Putamen (tissue), 1 donor: ENCODE data around the gene TMEM190.
"Not testable (repeated sequence)": the region's sequence is repeated elsewhere in the genome, so short reads cannot be mapped to it uniquely, and the experiment has no call there.

Experiments
- DNase-seq: peaks from one replicate; pipeline ENCODE4 v3.0.0-alpha.2; 2016; ENCODE audit warnings: low spot score

TMEM190 gene

DNA sequence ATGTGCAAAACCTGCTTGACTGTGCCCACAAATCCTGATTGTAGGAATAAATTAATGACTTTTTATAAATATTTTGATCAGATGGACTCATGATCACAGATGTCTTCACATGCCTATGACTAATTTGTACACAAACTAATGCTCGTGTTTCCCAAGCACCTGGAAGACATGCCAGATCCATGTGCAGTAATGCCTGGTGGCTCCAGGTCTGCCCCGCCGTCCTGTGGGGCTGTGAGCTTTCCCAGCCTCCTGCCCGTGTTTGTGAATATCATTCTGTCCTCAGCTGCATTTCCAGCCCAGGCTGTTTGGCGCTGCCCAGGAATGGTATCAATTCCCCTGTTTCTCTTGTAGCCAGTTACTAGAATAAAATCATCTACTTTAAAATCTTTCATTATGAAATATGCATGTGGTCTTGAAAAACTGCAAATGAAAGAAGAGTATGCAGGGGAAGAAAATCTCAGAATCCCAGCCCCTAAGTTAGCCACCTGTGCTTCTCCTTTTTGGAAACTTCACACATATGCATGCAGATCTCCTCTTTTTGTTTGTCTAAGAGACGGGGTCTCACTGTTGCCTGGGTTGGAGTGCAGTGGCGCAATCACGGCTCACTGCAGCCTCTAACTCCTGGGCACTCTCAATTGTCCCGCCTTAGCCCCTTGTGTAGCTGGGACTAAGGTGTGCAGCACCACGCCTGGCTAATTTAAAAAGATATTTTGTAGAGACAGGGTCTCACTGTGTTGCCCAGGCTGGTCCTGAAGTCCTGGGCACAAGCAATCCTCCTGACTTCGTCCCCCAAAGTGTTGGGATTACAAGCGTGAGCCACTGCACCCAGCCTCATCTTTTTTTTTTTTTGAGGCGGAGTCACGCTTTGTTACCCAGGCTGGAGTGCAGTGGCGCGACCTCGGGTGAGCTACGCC, 15.3 kb downstream of the TMEM190 start:
- no peak for DNase-seq

DNA sequence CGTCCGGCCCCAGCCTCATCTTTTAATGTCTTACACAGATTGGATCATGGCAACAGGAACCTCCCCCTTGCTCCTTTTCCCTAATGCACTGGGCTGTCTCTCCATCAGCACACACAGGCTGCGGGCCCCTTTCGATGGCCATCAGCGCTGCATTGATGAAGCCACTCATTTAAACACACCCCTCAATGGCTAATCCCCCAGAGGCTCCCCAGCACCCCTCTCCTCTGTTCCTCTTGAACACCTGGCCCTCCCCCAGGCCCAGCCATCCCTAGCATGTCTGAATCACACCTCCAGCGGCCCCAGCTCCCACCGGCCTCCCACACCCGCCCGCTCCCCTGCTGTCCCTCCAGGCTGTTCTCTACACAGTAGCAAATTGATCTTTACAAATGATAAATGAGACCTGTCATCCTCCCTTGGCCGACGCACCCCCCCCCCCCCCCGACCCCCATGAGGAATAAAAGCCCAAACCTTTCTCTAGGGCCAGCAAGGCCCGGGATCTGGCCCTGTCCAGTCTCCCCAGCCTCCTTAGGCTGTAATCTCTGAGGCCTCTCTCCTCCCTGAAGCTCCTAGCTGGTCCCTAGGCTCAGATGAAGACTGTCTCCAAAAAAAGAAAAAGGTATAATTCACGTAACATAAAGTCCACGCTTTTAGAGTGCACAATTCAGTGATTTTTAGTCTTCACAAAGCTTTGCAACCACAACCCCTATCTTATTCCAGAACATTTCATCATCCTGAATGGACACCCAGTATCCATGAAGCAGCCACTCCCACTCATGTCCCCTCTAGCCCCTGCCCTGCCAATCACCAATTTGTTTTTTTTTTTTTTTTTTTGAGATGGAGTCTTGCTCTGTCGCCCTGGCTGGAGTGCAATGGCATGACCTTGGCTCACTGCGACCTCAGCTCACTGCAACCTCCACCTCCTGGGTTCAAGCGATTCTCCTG, 16.5 kb downstream of the TMEM190 start:
- no peak for DNase-seq

DNA sequence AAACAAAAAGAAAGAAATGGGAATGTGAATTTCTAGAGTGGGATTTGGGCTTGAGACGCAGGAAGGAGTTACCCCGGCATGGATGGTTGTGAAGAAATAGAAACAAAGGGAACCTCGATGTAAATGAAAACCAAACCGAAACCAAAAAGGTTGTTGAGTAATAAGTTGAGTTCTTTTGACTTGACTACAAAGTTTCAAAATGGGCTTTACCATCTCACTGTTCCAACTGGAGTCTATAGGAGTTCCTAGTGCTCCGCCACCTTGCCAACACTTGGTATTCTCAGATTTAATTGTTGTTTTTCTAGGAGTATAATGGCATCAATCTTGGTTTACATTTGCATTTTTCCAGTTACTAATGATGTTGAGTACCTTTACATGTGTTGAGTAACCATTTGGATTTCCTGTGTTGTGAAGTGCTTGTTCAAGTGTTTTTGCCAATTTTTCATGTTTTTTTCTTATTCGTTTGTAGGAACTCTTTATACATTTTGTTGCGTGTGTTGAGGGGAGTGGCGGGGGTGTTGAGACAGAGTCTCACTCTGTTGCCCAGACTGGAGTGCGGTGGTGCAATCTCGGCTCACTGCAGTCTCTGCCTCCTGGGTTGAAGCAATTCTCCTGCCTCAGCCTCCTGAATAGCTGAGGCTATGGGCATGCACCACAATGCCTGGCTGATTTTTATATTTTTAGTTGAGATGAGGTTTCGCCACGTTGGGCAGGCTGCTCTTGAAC, 21.7 kb downstream of the TMEM190 start:
- DNase-seq = no peak

DNA sequence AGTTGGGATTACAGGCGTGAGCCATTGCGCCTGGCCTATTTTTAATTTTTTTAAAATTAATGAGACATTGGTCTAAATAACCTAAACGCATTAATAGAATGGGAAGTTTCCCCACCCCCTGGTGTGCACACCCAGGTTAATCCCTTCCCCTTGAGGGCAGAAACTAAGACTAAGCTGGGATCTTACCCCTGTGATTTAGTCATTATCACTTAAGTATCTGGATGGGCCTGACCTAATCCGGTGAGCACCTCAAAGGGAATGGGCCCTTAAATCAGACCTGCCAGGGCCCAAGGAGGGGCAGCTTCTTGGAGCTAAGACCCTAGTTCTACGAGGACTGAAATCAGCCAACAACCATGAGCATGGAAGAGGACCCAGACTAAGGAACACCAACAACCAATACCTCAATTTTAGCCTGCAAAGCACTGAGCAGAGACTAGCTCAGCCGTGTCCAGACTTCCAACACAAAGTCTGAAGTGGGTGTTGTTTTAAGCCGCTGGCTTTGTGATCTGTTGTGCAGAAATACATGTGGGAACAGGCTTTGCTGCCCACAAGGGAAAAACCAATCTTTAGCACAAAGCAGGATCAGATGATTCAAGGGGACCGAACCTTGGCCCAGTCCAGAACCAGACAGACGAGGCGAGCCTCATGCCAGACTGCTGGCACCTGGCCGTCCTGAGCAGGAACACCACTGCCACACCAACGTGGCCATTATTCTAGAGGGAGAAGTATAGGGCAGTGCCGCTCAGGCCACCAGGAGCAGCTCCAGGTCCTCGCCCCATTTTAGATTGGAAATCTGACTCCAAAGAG, 23.9 kb downstream of the TMEM190 start:
- no peak for DNase-seq

DNA sequence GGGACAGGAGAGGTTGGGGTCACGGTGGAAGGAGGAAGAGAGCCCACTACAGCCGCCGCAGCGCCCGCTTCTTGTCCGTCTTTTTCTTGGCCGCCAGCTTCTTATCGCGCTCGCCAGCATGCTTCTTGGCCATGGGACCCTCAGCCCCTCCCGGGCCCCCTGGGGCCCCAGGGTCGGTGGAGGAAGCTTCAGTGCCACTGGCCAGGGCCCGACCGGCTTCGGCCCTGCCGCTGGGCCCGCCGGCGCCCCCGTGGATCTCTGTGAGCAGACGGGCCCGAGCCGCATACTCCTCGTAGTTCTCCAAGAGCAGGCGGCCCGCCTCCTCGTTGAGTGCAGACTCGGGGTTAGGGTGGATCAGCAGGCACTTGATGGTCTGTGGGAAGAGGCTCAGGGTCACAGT, 24.8 kb downstream of the TMEM190 start:
- DNase-seq = not testable (repeated sequence)

DNA sequence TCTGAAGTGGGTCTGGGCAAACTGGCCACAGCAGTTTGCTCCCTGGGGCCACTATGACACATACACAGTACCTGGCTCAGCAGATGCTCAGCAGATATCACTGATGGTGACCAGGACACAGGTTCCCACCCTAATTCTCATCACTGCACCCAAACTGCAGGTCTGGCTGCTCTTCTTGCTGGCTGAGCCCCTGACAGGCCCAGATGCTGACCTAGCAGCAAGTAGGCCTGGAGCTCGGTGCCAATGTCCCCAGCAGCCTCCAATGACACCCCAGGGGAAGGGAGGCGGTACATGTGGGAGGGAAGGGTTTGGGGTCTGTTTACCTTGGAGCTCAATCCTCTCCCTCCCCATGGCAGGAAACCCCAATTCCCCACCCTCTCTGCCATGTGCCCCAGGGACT, 25.9 kb downstream of the TMEM190 start:
- no peak for DNase-seq

DNA sequence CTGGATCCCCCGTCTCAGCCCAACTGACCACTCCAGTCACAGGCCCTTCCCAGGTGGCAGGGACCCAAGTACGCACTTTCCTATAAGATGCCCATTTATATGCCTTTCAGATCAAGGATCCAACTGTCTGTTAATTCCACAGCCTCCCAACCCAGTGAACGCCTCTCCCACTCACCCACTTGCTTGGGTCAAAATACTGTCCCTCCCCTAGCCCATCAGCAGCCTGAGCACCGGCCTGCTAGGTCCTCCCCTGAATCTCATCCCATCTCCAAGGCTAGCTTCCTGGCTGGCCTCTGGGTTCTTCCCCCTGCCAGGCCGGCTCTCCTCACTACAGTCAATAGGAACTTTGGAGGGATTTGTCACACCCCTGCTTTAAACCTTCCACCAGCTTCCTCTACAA, 29.0 kb downstream of the TMEM190 start:
- DNase-seq = no peak

DNA sequence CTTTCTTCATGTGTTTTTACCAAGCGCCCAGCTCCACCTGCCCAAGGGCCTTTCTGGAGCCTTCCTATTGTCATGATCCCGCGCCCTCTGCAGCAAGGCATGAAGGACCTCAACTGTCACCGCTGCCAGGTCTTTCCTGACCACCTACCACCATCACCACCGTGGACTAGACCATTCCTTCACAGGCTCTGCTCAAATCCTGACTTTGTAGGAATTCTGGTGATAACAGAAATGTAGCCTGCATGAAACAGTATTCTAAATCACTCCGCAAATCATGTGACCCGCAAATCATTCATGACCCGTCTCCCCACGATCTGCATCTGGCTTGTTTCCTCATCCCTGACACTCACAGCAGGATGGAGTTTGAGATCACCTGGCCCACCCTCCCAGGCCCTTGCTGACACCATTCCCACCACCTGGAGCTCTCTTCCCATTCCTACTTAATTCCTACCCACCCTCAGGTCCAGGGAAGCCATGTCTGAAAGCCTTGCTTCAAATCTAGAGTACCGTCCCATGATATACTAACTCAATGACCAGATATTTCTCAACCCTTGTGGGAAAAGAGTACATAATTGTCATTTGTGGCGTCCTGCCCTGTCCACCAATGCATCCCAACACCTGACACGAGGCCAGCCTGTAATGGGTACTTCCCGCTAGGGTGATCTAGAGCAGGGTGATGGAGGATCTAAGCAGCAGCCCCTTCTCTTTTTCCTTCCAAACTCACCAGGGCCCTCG, 29.6 kb downstream of the TMEM190 start:
- no peak for DNase-seq

DNA sequence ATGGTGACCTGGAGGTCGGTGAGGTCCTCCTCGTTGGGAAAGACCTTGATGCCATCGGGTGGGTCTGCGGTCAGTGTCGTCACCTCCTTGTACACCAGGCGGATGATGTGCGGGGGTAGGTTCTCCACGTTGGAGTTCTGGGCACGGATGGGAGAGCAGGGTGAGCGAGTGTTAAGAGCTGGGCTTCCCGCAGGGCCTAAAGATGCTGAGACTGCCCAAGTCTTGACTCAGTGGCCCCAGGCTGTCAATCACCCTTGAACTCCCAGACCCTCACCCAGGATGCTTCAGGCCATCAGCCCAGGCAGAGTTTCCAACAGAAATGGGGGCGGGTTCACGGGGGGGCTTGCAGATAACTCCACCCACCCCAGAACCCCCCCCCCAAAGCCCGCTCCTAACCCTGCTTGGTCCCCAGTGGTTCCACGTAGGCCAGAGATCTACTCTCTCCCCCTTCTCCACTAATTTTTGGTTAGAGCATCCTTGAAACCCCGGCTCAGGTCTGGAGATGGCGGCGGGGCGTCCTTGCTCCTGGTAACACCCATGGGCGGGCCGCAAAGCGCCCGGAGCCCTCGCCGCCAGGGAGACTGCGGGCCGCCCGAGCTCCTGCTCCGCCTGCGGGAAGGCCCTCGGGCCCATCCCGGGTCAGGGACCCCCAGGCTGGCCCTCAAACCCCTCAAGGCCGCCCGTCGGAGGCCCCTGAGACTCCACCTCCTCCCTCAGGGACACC, 30.4 kb downstream of the TMEM190 start:
- no peak for DNase-seq

DNA sequence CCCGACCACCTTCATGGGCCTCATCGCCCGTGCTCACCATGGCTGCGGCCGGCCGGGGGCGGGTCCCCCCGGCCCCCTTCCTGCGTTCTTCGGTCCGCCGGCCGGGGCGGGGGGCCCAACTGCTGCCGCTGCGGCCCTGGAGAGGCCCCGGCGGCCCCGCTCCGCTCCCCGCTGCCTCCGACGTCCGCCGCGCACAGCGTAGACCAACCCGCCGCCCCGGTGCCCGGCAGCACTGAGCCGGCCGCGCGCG, 30.8 kb downstream of the TMEM190 start, which contains the start of gene UBE2S:
Gene UBE2S (minus strand): TSS at position 239 of the 250 bp plus-strand sequence. CDS start 199 bp downstream, at position 40.
- DNase-seq = not testable (repeated sequence)

DNA sequence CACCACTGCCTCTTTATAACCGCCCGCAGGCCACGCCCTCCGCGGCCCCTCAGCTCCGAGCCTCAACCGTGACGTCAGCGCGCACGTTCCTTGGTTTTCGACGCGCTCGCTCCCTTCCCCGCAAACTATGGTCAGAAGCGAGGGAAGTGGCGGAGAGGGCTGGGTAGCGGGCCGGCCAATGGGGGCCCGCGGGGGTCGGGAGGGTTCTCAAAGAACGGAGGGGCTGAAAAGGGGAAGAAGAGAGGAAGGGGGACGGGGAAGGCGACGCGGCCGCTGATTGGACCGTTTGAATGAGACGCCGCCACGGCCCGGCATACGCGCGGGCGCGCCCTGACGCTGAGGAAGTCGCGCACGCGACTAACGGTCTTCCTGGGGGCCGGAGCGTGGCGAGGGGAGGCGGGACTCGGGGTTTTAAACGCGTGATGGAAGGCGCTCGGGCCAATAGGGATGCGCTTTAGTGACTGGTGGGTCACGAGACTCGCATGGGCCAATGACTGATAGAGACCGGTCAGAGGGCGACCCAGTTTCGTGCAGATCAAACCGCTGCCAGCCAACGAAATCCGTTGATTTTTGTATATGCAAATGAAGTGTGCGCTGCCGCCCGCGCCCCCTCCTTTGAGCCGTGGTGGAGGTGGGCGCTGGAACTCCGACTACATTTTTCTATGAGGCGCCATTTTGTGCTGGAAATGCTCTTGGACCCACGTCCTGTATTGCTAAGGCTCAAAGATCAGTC, 31.3 kb downstream of the TMEM190 start:
- peak; percentile 99 for DNase-seq

DNA sequence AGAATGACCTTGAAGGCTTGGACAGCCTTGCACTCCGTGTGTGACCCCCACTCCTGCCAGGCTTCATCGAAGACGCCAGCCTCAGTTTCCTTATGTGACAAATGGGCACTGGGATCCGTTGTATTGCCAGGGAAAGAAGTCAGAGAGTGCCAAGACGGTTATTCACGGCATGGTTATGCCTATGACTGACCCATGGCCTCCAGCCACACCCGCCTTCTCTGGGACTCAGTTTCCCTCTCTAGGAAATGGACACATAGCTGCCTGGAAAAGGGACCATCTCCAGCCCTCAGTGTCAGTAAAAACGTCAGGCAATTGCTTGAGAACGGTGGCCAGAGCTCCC, 31.9 kb downstream of the TMEM190 start:
- no peak for DNase-seq

DNA sequence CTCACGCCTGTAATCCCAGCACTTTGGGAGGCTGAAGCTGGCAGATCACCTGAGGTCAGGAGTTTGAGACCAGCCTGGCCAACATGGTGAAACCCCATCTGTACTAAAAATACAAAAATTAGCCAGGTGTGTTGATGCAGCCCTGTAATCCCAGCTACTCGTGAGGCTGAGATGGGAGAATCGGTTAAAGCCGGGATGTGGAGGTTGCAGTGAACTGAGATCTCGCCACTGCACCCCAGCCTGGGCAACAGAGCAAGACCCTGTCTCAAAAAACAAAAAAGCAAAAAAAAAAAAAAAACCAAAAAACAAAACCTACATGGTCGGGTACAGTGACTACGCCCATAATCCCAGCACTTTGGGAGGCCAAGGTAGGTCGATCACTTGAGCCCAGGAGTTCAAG, 32.6 kb downstream of the TMEM190 start:
- not testable (repeated sequence) for DNase-seq

DNA sequence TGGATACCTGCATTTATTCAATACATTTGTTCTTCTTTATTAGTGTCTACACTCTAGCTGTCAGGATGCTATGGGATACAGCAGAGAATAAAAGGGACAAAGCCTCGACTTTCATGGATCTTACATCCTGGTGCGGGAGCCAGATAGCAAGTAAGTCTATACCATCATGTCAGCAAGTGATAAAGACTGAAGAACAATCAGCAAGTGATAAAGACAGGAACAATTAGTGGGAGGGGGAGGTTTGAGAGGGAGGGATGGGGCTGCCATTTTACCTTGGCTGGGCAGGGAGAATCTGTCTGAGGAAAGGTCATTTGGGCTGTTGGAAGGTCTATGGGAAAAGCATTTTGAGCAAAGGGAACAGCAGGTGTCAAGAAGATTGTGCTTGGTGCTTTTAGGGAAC, 33.5 kb downstream of the TMEM190 start:
- no peak for DNase-seq

DNA sequence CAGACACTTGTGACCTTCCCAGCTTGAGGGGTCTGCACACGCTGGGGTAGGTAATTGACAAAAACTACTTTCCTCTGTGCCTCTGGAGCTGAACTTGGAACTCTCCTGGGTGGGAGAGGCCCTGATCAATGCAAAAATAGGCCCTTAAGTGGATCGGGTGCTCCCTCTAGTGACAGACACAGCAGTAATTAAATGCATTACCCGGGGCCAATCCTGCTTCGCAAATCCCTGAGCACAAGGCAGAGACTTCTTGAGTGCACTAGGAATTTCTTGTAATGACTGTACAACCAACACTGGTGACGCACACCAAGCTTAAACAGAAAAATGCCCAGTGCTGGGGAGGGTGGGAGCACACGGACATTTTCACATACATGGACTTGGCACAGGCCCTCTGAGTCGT, 41.6 kb downstream of the TMEM190 start:
- DNase-seq = peak; percentile 80

DNA sequence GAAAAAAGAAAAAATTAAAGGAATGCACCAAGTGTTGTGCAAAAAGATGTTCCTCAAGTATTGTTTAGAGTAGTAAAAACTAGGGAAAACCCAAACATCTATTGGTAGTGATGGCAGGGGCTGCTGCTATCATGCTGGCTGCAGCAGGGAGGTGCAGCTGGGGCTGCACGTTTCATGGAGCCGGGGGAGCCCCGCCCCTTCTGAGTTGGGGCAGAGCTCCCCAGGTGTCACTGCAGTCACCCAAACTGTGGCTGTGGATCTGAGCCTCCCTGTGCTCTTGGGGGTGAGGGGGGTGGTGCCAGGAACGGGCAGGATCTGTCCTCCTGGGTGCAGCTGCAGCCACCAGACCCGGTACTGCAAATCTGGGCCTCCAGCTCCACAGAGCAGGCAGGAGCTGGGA, 42.5 kb downstream of the TMEM190 start:
- DNase-seq = no peak

DNA sequence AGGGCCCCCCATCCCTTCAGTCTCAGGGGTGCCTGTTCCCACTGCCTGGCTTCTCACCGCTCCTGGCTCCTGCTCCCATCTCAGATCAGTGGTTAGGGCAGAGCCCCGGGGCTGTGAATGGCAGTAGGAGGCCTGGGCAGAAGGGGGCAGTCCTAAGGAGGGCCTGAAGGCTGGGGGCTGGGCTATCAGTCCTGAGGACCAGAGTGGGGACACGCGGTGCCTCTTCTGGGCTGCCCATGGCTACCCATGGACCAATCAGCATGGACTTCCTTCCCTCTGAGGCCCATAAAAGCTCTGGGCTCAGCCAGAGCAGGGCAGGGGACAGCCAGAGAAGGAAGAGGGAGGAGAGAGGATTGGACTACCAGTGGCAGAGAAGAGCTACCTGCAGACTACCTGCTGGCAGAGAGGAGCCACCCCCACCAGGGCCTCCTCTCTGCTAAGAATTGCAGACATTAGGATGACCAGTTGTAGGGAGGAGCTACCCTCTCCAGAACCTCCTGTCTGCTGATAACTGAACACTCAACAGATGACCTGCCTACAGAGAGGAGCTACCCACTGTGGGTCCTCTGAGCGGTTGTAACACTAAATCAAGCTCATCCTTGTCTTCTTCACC, 43.1 kb downstream of the TMEM190 start:
- DNase-seq = no peak

DNA sequence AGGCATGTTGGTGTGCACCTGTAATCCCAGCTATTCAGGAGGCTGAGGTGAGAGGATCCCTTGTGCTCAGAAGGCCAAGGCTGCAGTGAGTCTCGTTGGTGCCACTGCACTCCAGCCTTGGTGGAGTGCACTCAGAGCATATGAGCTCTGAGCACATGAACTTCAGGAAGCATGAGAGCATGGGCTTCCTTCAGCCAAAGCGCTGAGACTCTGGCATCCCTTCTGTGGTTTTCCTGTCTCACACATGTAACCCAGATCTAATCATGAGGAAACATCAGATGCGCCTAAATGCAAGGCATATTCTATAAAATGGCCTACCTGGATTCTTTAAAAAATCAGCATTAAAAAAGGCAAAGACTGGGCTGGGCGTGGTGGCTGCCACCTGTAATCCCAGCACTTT, 44.7 kb downstream of the TMEM190 start:
- not testable (repeated sequence) for DNase-seq
